ENCODE data around the gene FOXJ2.

DNA sequence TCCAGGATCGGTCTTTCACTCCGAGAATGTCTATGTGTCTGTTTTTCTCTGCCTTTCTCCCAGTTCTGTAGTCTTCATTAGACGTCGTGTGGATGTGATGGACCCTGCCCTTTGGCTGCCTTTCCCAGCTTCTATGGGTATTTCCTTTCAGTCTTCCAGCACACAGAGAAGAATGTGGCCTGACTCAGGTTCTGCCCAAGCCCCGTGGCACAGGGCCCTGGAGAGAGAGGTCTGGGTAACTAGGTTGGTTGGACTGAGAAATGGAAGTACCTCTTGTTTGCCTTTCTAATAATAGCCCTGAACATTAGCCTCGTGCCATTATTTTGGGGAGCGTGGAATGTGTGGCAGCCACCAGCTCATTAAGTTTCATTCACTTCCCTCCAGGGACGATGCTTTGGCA, 3.8 kb downstream of the FOXJ2 start:
- TF ChIP-seq CTCF (IDR thresholded peaks at IDR 0.05), result no peak
- no peak for TF ChIP-seq POLR2A (IDR thresholded peaks at IDR 0.05; ENCODE audit: low read depth)
- TF ChIP-seq EP300 (IDR thresholded peaks at IDR 0.05), result no peak
- TF ChIP-seq POLR2AphosphoS5 (IDR thresholded peaks at IDR 0.05), result peak in 1 of 2 donors; percentile 17

Measured in esophagus muscularis mucosa (tissue), 4 donors.